PC-9 (cell line): ENCODE data around the gene CAPRIN1.

Source experiments
- EZH2 ChIP-seq: fragments of 200-600 bp; sonication (generic); IDR thresholded peaks from 2 replicates; pipeline ENCODE4 v1.8.0; 2017; ENCODE audit warnings: antibody characterized with exemption, low read depth
- TF ChIP-seq, protein P1 (sequence below): fragments of 200-600 bp; sonication (generic); conservative IDR thresholded peaks from 2 replicates; pipeline ENCODE4 v1.6.1; 2017; ENCODE audit warnings: mixed run types, antibody characterized with exemption, mild to moderate bottlenecking, moderate library complexity

DNA sequence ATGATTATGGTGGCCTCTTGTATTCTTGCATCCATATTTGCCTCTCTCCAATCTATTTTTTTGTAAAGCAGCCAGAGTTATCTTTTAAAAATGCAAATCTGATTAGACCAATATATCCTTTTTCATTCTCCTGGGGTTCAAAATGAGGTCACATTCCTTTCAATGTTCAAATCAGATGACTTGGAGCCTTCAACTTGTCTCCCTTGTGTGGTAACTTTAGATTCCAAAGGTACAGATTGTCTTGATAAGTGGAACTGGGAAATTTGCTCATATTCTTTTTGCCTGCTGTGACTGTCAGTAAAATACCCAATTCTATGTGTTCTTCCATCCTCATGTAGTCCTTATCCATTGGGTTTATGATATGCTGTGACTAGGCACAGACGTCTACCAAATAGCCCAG lies 15.1 kb upstream of the CAPRIN1 start:
- TF ChIP-seq, protein P1, sequence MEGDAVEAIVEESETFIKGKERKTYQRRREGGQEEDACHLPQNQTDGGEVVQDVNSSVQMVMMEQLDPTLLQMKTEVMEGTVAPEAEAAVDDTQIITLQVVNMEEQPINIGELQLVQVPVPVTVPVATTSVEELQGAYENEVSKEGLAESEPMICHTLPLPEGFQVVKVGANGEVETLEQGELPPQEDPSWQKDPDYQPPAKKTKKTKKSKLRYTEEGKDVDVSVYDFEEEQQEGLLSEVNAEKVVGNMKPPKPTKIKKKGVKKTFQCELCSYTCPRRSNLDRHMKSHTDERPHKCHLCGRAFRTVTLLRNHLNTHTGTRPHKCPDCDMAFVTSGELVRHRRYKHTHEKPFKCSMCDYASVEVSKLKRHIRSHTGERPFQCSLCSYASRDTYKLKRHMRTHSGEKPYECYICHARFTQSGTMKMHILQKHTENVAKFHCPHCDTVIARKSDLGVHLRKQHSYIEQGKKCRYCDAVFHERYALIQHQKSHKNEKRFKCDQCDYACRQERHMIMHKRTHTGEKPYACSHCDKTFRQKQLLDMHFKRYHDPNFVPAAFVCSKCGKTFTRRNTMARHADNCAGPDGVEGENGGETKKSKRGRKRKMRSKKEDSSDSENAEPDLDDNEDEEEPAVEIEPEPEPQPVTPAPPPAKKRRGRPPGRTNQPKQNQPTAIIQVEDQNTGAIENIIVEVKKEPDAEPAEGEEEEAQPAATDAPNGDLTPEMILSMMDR, result no peak
- no peak for TF ChIP-seq EZH2
